ENCODE data around the gene CIRBP. TPM values are rescaled to one million over a fixed set of nuclear protein-coding genes. Genes with fewer than 3 reads are reported as not detected.

Gene CIRBP
- polyA plus RNA-seq, 1 of the 3 experiments (the other 2 are of a cell fraction) = 762 TPM

GRCh38 chr19:1248139-1248785 lies 20.9 kb upstream of the CIRBP start, which contains the start of gene MIDN (continued):
- TF ChIP-seq CTCF (IDR thresholded peaks at IDR 0.05) (peak; percentile 54), SIN3A (IDR thresholded peaks at IDR 0.05; ENCODE audit: borderline replicate concordance, low read depth, low read length) (peak; percentile 74), FOSL2 (IDR thresholded peaks at IDR 0.05; ENCODE audit: borderline replicate concordance, low read depth) (peak; percentile 55; the same call in 1 of the 2 replicates), RXRA (IDR thresholded peaks at IDR 0.05; ENCODE audit: borderline replicate concordance, low read depth) (no peak; the same call in 1 of the 2 replicates), RCOR1 (IDR thresholded peaks at IDR 0.05; ENCODE audit: low read length) (no peak), JUND (IDR thresholded peaks at IDR 0.05) (no peak; the same call in 1 of the 2 replicates), EP300 (IDR thresholded peaks at IDR 0.05; ENCODE audit: borderline replicate concordance in 1 of 2, low read depth in 1 of 2, low read length in 1 of 2) (peak in 1 of 2 experiments; percentile 22; a peak in 1 of 4 replicates), NRF1 (IDR thresholded peaks at IDR 0.05; ENCODE audit: low read depth, low read length) (no peak)
- TF ChIP-seq, protein P1, sequence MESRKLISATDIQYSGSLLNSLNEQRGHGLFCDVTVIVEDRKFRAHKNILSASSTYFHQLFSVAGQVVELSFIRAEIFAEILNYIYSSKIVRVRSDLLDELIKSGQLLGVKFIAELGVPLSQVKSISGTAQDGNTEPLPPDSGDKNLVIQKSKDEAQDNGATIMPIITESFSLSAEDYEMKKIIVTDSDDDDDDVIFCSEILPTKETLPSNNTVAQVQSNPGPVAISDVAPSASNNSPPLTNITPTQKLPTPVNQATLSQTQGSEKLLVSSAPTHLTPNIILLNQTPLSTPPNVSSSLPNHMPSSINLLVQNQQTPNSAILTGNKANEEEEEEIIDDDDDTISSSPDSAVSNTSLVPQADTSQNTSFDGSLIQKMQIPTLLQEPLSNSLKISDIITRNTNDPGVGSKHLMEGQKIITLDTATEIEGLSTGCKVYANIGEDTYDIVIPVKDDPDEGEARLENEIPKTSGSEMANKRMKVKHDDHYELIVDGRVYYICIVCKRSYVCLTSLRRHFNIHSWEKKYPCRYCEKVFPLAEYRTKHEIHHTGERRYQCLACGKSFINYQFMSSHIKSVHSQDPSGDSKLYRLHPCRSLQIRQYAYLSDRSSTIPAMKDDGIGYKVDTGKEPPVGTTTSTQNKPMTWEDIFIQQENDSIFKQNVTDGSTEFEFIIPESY (IDR thresholded peaks at IDR 0.05; ENCODE audit: borderline replicate concordance, low read depth) = no peak

DNA sequence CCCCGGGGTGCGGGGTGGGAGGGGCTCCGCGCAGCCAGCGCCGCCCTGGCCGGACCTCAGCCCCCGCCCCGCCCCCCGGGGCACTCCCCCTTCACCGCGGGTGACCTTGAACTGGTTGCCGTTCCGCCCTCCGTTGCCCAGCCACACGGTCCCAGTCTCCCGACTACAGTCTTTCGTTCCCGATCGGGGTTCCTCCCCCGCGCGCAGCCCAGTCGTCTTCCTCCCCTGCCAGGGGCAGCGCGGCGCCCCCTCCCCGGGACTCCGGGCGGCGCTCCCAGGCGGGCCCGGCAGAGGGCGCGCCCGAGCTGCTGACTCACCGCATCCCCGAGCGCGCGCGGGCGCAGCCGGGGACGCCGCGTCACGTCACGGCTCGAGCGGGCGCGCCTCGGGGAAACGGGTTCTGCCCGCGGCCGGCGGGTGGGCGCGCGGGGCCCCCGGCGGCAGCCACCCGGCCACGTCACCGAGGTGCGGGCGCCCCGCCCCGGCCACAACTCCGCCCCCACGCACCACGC lies 20.3 kb upstream of the CIRBP start:
- Histone ChIP-seq H3K9me3 (no peaks in the 10 kb centered on the region), H3K36me3 (replicated peaks in 1 of 2; ENCODE audit: control insufficient read depth in 1 of 2, insufficient read depth in 2 of 2, low read length in 1 of 2) (peaks cover 5 to 13% of the 10 kb centered on the region in 2 experiments), H4K20me1 (ENCODE audit: insufficient read depth) (peaks cover 23% of the 10 kb centered on the region), H3K79me2 (ENCODE audit: insufficient read depth) (peaks cover 49% of the 10 kb centered on the region), H2AFZ (ENCODE audit: low read depth) (no peak overlapping the region), H3K4me2 (peak overlapping the region; percentile 84; the same call in 1 of the 2 replicates), H3K9ac (peak overlapping the region; percentile 96), H3K27ac (ENCODE audit: low read depth in 2 of 2, low read length in 1 of 2) (peak overlapping the region; percentile 95 to 96), H3K9me2 (no peaks in the 10 kb centered on the region), H3F3A (replicated peaks; ENCODE audit: insufficient read depth) (peaks cover 37% of the 10 kb centered on the region), H3K4me1 (ENCODE audit: control insufficient read depth in 1 of 2, insufficient read depth in 2 of 2, low read depth in 1 of 2, low read length in 1 of 2) (peaks cover 13 to 37% of the 10 kb centered on the region in 2 experiments; a peak in 3 of 4 replicates), H3K4me3 (ENCODE audit: low read depth in 2 of 2, low read length in 1 of 2) (peak overlapping the region; percentile 72 to 88), H3K27me3 (ENCODE audit: insufficient read depth) (no peaks in the 10 kb centered on the region)
- no CpG with 5 or more reads among the region's 74 CpGs for WGBS (ENCODE audit: low lambda C conversion rate)
- peak; percentile 85 for DNase-seq
- ChIA-PET CTCF (interaction anchor here (0.6 to 2.5 kb wide), 7 partner anchors 11 to 31 kb away, joined by 3 to 22 read pairs (median 6); partner anchors contain the start of gene CIRBP), POLR2A (interaction anchor here (0.6 to 1.5 kb wide), 5 partner anchors 12 to 453 kb away, joined by 3 to 23 read pairs (median 7); partner anchors contain the start of gene CIRBP)
- TF ChIP-seq, protein P1 (IDR thresholded peaks at IDR 0.05; ENCODE audit: borderline replicate concordance, low read depth) = no peak
- peak; percentile 35; the same call in 1 of the 2 replicates for TF ChIP-seq SIN3A (IDR thresholded peaks at IDR 0.05; ENCODE audit: borderline replicate concordance, low read depth, low read length)
- TF ChIP-seq FOSL2 (IDR thresholded peaks at IDR 0.05; ENCODE audit: borderline replicate concordance, low read depth) = peak; percentile 21; the same call in 1 of the 2 replicates
- peak; percentile 44 for TF ChIP-seq RAD21 (IDR thresholded peaks at IDR 0.05; ENCODE audit: low read length)
- no peak for TF ChIP-seq NFIC (IDR thresholded peaks at IDR 0.05; ENCODE audit: borderline replicate concordance)
- TF ChIP-seq SMC3 (IDR thresholded peaks at IDR 0.05; ENCODE audit: low read depth, low read length) = peak; percentile 26; the same call in 1 of the 2 replicates
- TF ChIP-seq NRF1 (IDR thresholded peaks at IDR 0.05; ENCODE audit: low read depth, low read length) = peak; percentile 32; the same call in 1 of the 2 replicates
- TF ChIP-seq, protein P2, sequence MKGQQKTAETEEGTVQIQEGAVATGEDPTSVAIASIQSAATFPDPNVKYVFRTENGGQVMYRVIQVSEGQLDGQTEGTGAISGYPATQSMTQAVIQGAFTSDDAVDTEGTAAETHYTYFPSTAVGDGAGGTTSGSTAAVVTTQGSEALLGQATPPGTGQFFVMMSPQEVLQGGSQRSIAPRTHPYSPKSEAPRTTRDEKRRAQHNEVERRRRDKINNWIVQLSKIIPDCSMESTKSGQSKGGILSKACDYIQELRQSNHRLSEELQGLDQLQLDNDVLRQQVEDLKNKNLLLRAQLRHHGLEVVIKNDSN (IDR thresholded peaks at IDR 0.05; ENCODE audit: borderline replicate concordance, low read depth) = no peak
- 0 out of 2 replicates have a peak, but pooled peaks have one; percentile 31 for TF ChIP-seq RXRA (IDR thresholded peaks at IDR 0.05; ENCODE audit: borderline replicate concordance, low read depth)
- TF ChIP-seq CTCF (IDR thresholded peaks at IDR 0.05) = peak; percentile 87
- no peak for TF ChIP-seq RFX5 (IDR thresholded peaks at IDR 0.05; ENCODE audit: low read length)
